ENCODE results near the gene TMA7. TPM values are rescaled to one million over a fixed set of nuclear protein-coding genes. Genes with fewer than 3 reads are reported as not detected.

Gene TMA7
- total and polyA plus RNA-seq, 11 donors = 177 to 733 (median 205) TPM

DNA sequence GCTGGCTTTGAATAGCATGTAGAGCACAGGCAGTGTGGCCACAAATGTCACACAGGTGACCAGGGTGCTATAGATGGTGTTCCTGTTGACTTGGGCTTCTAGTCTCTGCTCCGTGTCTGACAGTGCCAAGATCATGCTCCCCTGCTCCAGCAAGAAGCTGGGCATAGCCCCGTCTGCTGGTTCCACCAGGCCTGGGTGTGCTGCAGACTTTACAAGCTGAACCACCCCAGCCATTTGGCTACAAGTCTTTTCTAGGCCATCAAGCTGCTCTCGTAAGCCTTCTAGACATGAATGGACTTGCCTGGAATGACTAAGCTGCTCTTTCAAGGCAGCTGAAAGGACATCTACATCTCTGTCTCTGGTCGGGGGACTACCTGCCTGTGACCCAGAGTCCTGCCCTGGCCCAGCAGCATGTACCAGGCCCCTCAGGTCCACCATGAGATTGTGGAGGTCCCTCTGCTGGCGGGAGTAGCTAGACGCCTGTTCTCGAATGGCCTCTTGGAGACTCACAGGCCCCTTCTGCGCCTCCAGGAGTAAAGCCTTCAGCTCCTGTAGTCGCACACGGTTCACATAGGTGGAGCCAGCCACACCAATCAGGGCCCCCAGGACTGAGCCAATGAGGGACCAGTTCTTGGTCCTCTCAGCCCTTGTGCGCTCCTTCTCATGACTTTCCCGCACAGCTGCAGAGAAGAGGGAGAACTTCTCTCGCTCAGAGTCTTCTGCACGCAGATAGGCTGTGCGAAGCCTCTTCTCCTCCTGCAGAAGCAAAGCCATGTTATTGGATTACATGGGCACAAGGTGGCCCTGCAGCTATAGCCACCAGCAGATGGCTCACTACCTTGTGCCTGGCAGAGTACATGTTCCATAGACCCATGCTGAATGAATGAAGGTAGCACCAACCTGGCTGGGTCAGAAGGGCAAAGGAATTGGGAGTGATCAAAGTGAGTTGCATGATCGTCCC lies 7.4 kb upstream of the TMA7 start:
- H3K36me3 ChIP-seq = peaks cover 0 to 25% (median 16%) of the 10 kb centered on the region in 9 donors
- no peaks in the 10 kb centered on the region for H3K9me3 ChIP-seq
- peaks cover 0 to 38% (median 19%) of the 10 kb centered on the region in 12 donors for H3K4me1 ChIP-seq
- H3K27ac ChIP-seq = no peak overlapping the region
- no peak for ATAC-seq
- H3K4me3 ChIP-seq = no peak overlapping the region
- H3K27me3 ChIP-seq = no peaks in the 10 kb centered on the region
- TF ChIP-seq, protein P1, sequence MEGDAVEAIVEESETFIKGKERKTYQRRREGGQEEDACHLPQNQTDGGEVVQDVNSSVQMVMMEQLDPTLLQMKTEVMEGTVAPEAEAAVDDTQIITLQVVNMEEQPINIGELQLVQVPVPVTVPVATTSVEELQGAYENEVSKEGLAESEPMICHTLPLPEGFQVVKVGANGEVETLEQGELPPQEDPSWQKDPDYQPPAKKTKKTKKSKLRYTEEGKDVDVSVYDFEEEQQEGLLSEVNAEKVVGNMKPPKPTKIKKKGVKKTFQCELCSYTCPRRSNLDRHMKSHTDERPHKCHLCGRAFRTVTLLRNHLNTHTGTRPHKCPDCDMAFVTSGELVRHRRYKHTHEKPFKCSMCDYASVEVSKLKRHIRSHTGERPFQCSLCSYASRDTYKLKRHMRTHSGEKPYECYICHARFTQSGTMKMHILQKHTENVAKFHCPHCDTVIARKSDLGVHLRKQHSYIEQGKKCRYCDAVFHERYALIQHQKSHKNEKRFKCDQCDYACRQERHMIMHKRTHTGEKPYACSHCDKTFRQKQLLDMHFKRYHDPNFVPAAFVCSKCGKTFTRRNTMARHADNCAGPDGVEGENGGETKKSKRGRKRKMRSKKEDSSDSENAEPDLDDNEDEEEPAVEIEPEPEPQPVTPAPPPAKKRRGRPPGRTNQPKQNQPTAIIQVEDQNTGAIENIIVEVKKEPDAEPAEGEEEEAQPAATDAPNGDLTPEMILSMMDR (IDR thresholded peaks at IDR 0.05) = peak in 1 of 12 donors; percentile 15
- TF ChIP-seq POLR2A (IDR thresholded peaks at IDR 0.05) = no peak
- WGBS, 4 donors = 79 to 84% (median 83%) methylated on average over 14 to 16 of the region's 16 CpGs
- no peak for DNase-seq
- intact Hi-C loops (cut with DNase I) = loop anchor here in 2 of 10 donors (1.0 to 2.0 kb wide), 2 partner anchors 29 to 30 kb away; no protein-coding TSS in a partner anchor

DNA sequence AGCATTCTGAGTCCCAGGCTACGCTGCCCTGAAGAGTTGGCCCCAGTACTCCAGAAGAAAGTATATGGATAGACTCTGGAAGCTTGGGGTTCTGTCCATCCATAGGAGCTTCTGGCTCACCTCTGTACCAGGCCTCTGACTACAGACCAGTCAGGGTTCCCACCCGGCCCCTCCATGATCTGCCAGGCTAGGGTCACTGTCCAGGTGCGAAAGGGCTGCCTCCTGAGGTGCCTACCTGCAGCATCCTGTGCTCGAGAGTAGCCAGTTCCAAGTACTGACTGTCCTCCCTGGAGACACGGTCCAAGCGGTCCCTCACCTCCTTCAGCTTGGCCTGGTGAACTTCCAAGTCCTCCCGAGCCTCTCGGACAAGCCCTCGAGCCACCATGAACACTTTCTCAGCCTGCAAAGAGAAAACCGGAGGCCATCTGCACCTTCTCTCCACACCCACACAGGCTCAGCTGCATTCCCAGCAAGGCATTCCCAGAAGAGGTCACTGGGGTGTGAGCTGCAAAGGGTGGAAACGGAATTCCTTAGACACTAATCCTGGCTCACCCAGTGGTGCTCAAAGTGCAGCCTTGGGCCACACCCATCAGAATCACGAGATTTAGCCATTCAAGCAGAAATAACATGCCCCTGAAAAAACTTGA lies 6.5 kb upstream of the TMA7 start:
- H3K27ac ChIP-seq = peak overlapping the region in 1 of 12 donors; percentile 60
- peak in 1 of 4 donors; percentile 31 for ATAC-seq
- 66 to 83% (median 72%) methylated on average over 12 of the region's 12 CpGs for WGBS, 4 donors

DNA sequence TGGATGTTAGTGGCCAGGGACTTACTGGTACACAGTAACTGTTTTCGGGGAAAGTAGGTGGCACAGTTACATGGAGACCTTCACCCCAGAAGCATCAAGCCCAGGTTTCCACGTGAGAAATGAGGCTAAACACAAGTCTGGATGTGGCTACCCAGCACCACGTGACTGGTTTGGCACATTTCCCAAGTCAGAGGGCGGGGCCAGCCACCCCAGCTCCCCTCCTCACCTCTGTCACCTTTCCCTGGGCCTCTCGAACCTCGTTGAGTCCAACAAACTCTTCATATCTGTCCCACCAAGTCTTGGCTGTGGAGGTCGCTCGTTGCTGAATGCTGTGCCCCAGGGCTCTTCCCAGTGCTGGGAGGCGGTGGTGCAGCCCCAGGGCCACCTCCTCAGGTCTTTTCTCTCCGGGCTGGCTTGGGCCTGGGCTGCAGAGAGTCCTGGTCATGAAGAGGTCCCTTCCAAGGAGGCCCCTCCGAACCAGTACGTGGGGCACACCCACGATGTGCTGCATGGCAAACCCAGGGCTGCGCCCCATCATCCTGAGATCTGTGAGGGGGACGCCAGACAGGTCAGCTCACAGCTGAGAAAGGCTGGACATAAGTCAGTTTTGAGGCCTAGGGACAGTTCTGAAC lies 5.3 kb upstream of the TMA7 start:
- no peak for DNase-seq
- no peak overlapping the region for H3K4me3 ChIP-seq
- peaks cover 0 to 25% (median 16%) of the 10 kb centered on the region in 9 donors for H3K36me3 ChIP-seq
- peak overlapping the region in 1 of 12 donors; percentile 60 for H3K27ac ChIP-seq
- TF ChIP-seq, protein P1 (IDR thresholded peaks at IDR 0.05) = no peak
- no peak for TF ChIP-seq POLR2A (IDR thresholded peaks at IDR 0.05)
- no peak for ATAC-seq
- peaks cover 0 to 37% (median 15%) of the 10 kb centered on the region in 12 donors for H3K4me1 ChIP-seq
- intact Hi-C loops (cut with DNase I) = loop anchor here in 9 of 10 donors (1.0 to 5.0 kb wide), 8 partner anchors 33 to 242 kb away; no protein-coding TSS in a partner anchor
- no peaks in the 10 kb centered on the region for H3K27me3 ChIP-seq
- 60 to 66% (median 64%) methylated on average over 11 to 15 of the region's 15 CpGs for WGBS, 4 donors
- no peaks in the 10 kb centered on the region for H3K9me3 ChIP-seq

More for the DNA sequence above, 6.5 kb upstream of the TMA7 start:
- intact Hi-C loops (cut with DNase I) = loop anchor here in 4 of 10 donors (1.0 to 2.0 kb wide), 5 partner anchors 30 to 161 kb away; no protein-coding TSS in a partner anchor
- Histone ChIP-seq H3K9me3 (no peaks in the 10 kb centered on the region), H3K4me1 (peaks cover 0 to 31% (median 11%) of the 10 kb centered on the region in 12 donors), H3K4me3 (no peak overlapping the region), H3K36me3 (peaks cover 0 to 25% (median 16%) of the 10 kb centered on the region in 9 donors), H3K27me3 (no peaks in the 10 kb centered on the region)
- no peak for TF ChIP-seq POLR2A (IDR thresholded peaks at IDR 0.05)
- TF ChIP-seq, protein P1 (IDR thresholded peaks at IDR 0.05) = no peak
- DNase-seq = no peak

Measured in heart left ventricle (tissue), 16 donors.